Activated B cell treated with CpG ODN at 0.5 μM for 24 hours (primary cell): ENCODE data around the gene MCC. TPM values are rescaled to one million over a fixed set of nuclear protein-coding genes. Genes with fewer than 3 reads are reported as not detected.

Experiments
- ATAC-seq: fragments of 200-7000 bp; cut with Tn5 transposase; one replicate; pipeline ENCODE4 v1.10.0; 2021; ENCODE audit warnings: low read depth, mild to moderate bottlenecking, moderate library complexity
- CTCF ChIA-PET: fragments of 350-600 bp; sonication (Branson Sonifier 250); formaldehyde crosslinking; loops from one replicate; lab custom pipeline; 2021; ENCODE audit warnings: antibody characterized with exemption; lab: Charles Lee
- POLR2A ChIA-PET: fragments of 350-600 bp; sonication (Branson Sonifier 250); formaldehyde crosslinking; loops from one replicate; lab custom pipeline; 2021; ENCODE audit warnings: antibody characterized with exemption; lab: Charles Lee
- DNase-seq: peaks from one replicate; pipeline ENCODE4 v3.0.0; 2022
- H3K27ac Mint-ChIP-seq: one replicate; pipeline ENCODE4 v1.8.0; 2020; ENCODE audit warnings: mixed read lengths
- H3K27me3 Mint-ChIP-seq: one replicate; pipeline ENCODE4 v1.8.0; 2021; ENCODE audit warnings: mixed read lengths
- H3K36me3 Mint-ChIP-seq: one replicate; pipeline ENCODE4 v1.8.0; 2021; ENCODE audit warnings: low read depth, mixed read lengths
- H3K4me1 Mint-ChIP-seq: one replicate; pipeline ENCODE4 v1.8.0; 2021; ENCODE audit warnings: mixed read lengths
- H3K4me3 Mint-ChIP-seq: one replicate; pipeline ENCODE4 v1.8.0; 2020; ENCODE audit warnings: mild to moderate bottlenecking, mixed read lengths
- H3K9me3 Mint-ChIP-seq: one replicate; pipeline ENCODE4 v1.8.0; 2020; ENCODE audit warnings: mixed read lengths
- CTCF ChIP-seq: fragments of 200-600 bp; IDR thresholded peaks from one replicate; pipeline ENCODE4 v1.8.0; 2022; ENCODE audit warnings: antibody characterized with exemption, mild to moderate bottlenecking
- intact Hi-C: fragments of 100-400 bp; cut with micrococcal nuclease; formaldehyde crosslinking; loops from one replicate; pipeline ENCODE4 v1.15.1; 2024
- total RNA-seq: library from RNA; stranded (reverse); gene quantifications from 2 replicates; pipeline ENCODE4 v1.2.3, GENCODE V29; 2022

Gene MCC
- total RNA-seq, 1 donor from 2014 or later: 0.22 TPM

DNA sequence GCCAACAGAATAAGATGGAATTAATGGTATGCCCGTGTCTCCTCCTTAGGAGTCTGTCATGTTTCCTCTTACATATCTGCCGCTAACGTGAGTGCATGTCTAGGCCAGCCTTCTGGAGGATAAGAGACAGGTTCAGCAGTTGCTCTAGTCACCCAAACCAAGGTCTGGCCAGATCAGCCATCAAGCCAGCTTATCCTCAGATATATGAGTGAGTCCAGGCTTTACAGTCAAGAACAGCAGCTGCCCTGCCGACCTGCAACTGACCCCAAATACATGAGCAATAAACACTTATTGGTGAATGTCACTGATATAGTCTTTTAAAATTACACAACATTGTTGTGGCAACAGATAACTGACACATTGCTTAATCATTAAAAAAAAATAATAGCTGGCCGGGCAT is 177.0 kb downstream of the MCC start:
- POLR2A ChIA-PET: no interaction called here
- CTCF ChIA-PET: no interaction called here
- H3K4me1 Mint-ChIP-seq: no peaks in the 10 kb centered on the region
- H3K27me3 Mint-ChIP-seq: peaks cover 18% of the 10 kb centered on the region
- H3K4me3 Mint-ChIP-seq: no peak overlapping the region
- intact Hi-C loops: no loop called here
- H3K9me3 Mint-ChIP-seq: no peaks in the 10 kb centered on the region
- no peak overlapping the region for H3K27ac Mint-ChIP-seq
- ATAC-seq (no peak), DNase-seq (no peak)
- no peak for TF ChIP-seq CTCF
- H3K36me3 Mint-ChIP-seq: no peaks in the 10 kb centered on the region

DNA sequence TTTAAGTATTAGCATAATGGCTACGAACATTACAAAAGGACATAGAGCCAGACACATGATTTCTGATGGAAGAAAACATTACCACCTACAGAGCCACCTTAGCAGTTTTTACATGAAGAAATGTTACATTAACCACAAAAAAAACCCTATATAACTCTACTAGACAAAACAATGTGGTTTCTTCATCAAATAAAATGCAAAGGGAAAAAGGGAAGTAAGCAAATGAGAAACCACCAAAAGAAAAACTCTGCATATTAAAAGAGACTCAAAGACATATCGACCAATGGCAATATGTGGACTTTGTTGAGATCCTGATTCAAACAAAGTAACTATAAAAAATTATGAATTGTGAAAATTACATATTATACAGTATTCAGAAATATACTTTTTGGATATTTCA is 186.1 kb downstream of the MCC start:
- TF ChIP-seq CTCF: no peak
- POLR2A ChIA-PET: no interaction called here
- Mint-ChIP-seq H3K9me3 (no peaks in the 10 kb centered on the region), H3K36me3 (no peaks in the 10 kb centered on the region), H3K27ac (no peak overlapping the region), H3K4me3 (no peak overlapping the region), H3K27me3 (peaks cover 16% of the 10 kb centered on the region), H3K4me1 (peaks cover 2% of the 10 kb centered on the region)
- intact Hi-C loops: no loop called here
- ATAC-seq (no peak), DNase-seq (no peak)
- CTCF ChIA-PET: no interaction called here

DNA sequence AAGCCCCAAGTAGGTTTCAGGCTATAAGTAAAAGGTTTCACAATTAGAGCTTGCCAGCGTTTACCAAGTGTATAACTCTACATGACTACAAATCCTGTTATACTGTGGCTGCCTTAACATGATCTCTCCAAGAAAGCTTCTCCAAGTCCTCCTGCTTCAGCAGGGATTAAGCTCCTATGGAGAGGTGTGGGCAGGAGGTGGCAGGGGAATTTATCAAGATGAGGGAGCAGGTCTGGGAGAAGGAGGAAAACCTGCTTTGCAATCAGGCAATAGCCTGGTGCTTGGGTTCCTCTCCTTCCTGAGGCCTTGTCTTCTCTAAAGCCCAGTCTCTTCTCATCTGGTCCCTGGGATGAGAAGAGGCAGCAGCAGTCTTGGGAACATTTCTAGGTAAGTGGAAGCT is 188.7 kb downstream of the MCC start:
- no peak for ATAC-seq
- peaks cover 33% of the 10 kb centered on the region for H3K27me3 Mint-ChIP-seq
- no peak for TF ChIP-seq CTCF
- H3K36me3 Mint-ChIP-seq: no peaks in the 10 kb centered on the region
- ChIA-PET CTCF (no interaction called here), POLR2A (no interaction called here)
- no peak for DNase-seq
- no peaks in the 10 kb centered on the region for H3K9me3 Mint-ChIP-seq
- H3K4me1 Mint-ChIP-seq: peaks cover 9% of the 10 kb centered on the region
- H3K27ac Mint-ChIP-seq: no peak overlapping the region
- intact Hi-C loops: no loop called here
- no peak overlapping the region for H3K4me3 Mint-ChIP-seq

GRCh38 chr5:113296676-113297075 is 191.6 kb downstream of the MCC start:
- ChIA-PET CTCF (no interaction called here), POLR2A (no interaction called here)
- Mint-ChIP-seq H3K4me3 (no peak overlapping the region), H3K9me3 (no peaks in the 10 kb centered on the region), H3K27ac (no peak overlapping the region), H3K4me1 (peaks cover 22% of the 10 kb centered on the region), H3K27me3 (peaks cover 44% of the 10 kb centered on the region), H3K36me3 (no peaks in the 10 kb centered on the region)
- DNase-seq (no peak), ATAC-seq (no peak)
- intact Hi-C loops: no loop called here
- no peak for TF ChIP-seq CTCF

GRCh38 chr5:113295111-113295539 is 193.1 kb downstream of the MCC start:
- peaks cover 53% of the 10 kb centered on the region for H3K27me3 Mint-ChIP-seq
- intact Hi-C loops: no loop called here
- peak overlapping the region; percentile 86 for H3K4me3 Mint-ChIP-seq
- peaks cover 22% of the 10 kb centered on the region for H3K4me1 Mint-ChIP-seq
- no peak overlapping the region for H3K27ac Mint-ChIP-seq
- ATAC-seq (no peak), DNase-seq (no peak)
- no peak for TF ChIP-seq CTCF
- H3K9me3 Mint-ChIP-seq: no peaks in the 10 kb centered on the region
- no peaks in the 10 kb centered on the region for H3K36me3 Mint-ChIP-seq
- CTCF ChIA-PET: no interaction called here
- POLR2A ChIA-PET: interaction anchor here (1.5 kb wide), 1 partner anchor 18 kb away, joined by 3 read pairs; no protein-coding TSS in a partner anchor
